Adrenal gland (tissue), 5 donors: Measurements from ENCODE around the gene MAP3K20.

Source experiments
- POLR2A ChIP-seq, 2 donors: fragments of 450-650 bp; IDR thresholded peaks; one replicate each; pipeline ENCODE4 v1.6.1; 2017; ENCODE audit warnings: antibody characterized with exemption in 2 of 2, mild to moderate bottlenecking in 2 of 2, moderate library complexity in 1 of 2
- TF ChIP-seq, protein P1 (sequence below), 6 experiments: fragments of 450-650 bp in 4 of 6; fragments of 200-600 bp in 2 of 6; sonication (generic) in 1 of 6; IDR thresholded peaks; 1 replicate in 5 of 6; 2 replicates in 1 of 6; pipeline versions ENCODE4 v1.5.1 to v1.8.0; 2016 to 2021; ENCODE audit warnings: antibody characterized with exemption in 6 of 6, mild to moderate bottlenecking in 2 of 6, moderate library complexity in 1 of 6
- donor health status: DM: no; HTN: no; CAD: no.

DNA sequence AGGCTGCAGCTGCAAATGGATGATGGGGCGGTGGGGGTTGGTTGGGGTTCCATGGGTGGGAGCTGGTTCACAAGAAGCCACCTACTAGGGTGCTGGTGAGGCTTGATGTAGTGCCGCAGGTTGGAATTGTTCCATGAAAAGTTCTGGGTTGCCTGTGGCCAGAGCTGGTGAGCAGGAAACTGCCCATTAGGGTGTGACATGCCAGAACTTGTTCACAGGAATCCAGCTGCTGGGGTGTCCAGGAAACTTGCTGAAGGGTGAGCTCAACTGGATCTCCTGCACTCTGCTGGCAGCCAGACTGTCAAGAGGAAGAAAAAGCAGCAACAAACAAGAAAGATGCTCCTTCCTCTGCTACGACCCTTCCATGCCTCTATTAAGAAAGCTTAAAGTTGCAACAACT, 48.8 kb downstream of the MAP3K20 start:
- TF ChIP-seq, protein P1, sequence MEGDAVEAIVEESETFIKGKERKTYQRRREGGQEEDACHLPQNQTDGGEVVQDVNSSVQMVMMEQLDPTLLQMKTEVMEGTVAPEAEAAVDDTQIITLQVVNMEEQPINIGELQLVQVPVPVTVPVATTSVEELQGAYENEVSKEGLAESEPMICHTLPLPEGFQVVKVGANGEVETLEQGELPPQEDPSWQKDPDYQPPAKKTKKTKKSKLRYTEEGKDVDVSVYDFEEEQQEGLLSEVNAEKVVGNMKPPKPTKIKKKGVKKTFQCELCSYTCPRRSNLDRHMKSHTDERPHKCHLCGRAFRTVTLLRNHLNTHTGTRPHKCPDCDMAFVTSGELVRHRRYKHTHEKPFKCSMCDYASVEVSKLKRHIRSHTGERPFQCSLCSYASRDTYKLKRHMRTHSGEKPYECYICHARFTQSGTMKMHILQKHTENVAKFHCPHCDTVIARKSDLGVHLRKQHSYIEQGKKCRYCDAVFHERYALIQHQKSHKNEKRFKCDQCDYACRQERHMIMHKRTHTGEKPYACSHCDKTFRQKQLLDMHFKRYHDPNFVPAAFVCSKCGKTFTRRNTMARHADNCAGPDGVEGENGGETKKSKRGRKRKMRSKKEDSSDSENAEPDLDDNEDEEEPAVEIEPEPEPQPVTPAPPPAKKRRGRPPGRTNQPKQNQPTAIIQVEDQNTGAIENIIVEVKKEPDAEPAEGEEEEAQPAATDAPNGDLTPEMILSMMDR (IDR thresholded peaks at IDR 0.05): no peak
- no peak for TF ChIP-seq POLR2A (IDR thresholded peaks at IDR 0.05)
